Breast epithelium (tissue), 3 donors: ENCODE data around the gene CLHC1.

ENCODE experiments used
- POLR2A ChIP-seq: fragments of 450-650 bp; IDR thresholded peaks from one replicate; pipeline ENCODE4 v1.6.1; 2016; ENCODE audit warnings: antibody characterized with exemption, mild to moderate bottlenecking, moderate library complexity
- POLR2AphosphoS5 ChIP-seq, 3 donors: sonication (generic); formaldehyde crosslinking; IDR thresholded peaks; one replicate each; pipeline ENCODE4 v1.6.1; 2017; ENCODE audit warnings: antibody characterized with exemption in 3 of 3
- TF ChIP-seq, protein P1 (sequence below), 3 donors: fragments of 450-650 bp; IDR thresholded peaks; one replicate each; pipeline ENCODE4 v1.5.1; 2016 to 2017; ENCODE audit warnings: antibody characterized with exemption in 3 of 3, mild to moderate bottlenecking in 3 of 3, moderate library complexity in 3 of 3

DNA sequence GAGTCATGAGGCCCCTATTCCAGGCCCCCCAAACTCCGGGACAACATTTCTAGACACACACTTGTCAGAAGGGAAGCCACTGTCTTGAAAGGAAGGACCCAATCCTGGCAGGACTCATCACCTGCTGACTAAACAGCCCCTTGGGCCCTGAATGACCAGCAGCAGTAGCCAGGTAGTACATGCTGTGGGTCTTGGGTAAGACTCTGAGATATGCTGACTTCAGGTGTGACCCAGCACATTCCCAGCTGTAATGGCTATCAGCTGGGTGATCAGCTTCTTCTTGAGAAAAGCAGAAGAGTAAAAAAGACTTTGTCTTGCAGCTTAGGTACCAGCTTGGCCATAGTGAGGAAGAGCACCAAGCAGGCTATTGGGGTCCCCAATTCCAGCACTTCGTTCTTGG lies 35.6 kb downstream of the CLHC1 start:
- TF ChIP-seq, protein P1, sequence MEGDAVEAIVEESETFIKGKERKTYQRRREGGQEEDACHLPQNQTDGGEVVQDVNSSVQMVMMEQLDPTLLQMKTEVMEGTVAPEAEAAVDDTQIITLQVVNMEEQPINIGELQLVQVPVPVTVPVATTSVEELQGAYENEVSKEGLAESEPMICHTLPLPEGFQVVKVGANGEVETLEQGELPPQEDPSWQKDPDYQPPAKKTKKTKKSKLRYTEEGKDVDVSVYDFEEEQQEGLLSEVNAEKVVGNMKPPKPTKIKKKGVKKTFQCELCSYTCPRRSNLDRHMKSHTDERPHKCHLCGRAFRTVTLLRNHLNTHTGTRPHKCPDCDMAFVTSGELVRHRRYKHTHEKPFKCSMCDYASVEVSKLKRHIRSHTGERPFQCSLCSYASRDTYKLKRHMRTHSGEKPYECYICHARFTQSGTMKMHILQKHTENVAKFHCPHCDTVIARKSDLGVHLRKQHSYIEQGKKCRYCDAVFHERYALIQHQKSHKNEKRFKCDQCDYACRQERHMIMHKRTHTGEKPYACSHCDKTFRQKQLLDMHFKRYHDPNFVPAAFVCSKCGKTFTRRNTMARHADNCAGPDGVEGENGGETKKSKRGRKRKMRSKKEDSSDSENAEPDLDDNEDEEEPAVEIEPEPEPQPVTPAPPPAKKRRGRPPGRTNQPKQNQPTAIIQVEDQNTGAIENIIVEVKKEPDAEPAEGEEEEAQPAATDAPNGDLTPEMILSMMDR (IDR thresholded peaks at IDR 0.05) = no peak
- no peak for TF ChIP-seq POLR2AphosphoS5 (IDR thresholded peaks at IDR 0.05)
- no peak for TF ChIP-seq POLR2A
